HepG2 (cell line): ENCODE measurements around the gene SPAAR. TPM values are rescaled to one million over a fixed set of nuclear protein-coding genes. Genes with fewer than 3 reads are reported as not detected.

ENCODE experiments used
- BORCS8-MEF2B ChIP-seq: sonication (generic); formaldehyde crosslinking; IDR thresholded peaks from 2 replicates; pipeline ENCODE4 v1.8.0; 2022; ENCODE audit warnings: mild to moderate bottlenecking, missing genetic modification reagents
- ELF4 ChIP-seq: sonication (generic); formaldehyde crosslinking; IDR thresholded peaks from 2 replicates; pipeline ENCODE4 v1.5.0; 2020; ENCODE audit warnings: missing genetic modification reagents, mild to moderate bottlenecking, moderate library complexity, borderline replicate concordance
- FOSL2 ChIP-seq: sonication (generic); formaldehyde crosslinking; IDR thresholded peaks from 2 replicates; pipeline ENCODE4 v1.4.0; 2020; ENCODE audit warnings: missing genetic modification reagents
- GABPB1 ChIP-seq: IDR thresholded peaks from 2 replicates; pipeline ENCODE4 v1.6.1; 2016; ENCODE audit warnings: mild to moderate bottlenecking, missing genetic modification reagents, moderate library complexity, missing compliant biosample characterization
- HHEX ChIP-seq: IDR thresholded peaks from 2 replicates; pipeline ENCODE4 v1.6.1; 2016; ENCODE audit warnings: control low read depth
- KDM1A ChIP-seq: IDR thresholded peaks from 2 replicates; pipeline ENCODE4 v1.6.1; 2016; ENCODE audit warnings: missing compliant biosample characterization
- LRRFIP1 ChIP-seq: sonication (generic); formaldehyde crosslinking; conservative IDR thresholded peaks from 2 replicates; pipeline ENCODE4 v1.4.0; 2020; ENCODE audit warnings: missing genetic modification reagents
- PLSCR1 ChIP-seq: sonication (generic); formaldehyde crosslinking; IDR thresholded peaks from 2 replicates; pipeline ENCODE4 v1.5.0; 2020; ENCODE audit warnings: missing genetic modification reagents, mild to moderate bottlenecking, borderline replicate concordance
- RAD21 ChIP-seq: fragments of 450-650 bp; formaldehyde crosslinking; IDR thresholded peaks from 2 replicates; pipeline ENCODE4 v1.5.0; 2020; ENCODE audit warnings: mild to moderate bottlenecking
- SNAPC2 ChIP-seq: sonication (generic); formaldehyde crosslinking; IDR thresholded peaks from 2 replicates; pipeline ENCODE4 v1.8.1; 2022; ENCODE audit warnings: mild to moderate bottlenecking, missing genetic modification reagents
- SRF ChIP-seq: IDR thresholded peaks from 2 replicates; pipeline ENCODE4 v1.6.1; 2011; ENCODE audit warnings: mild to moderate bottlenecking, low read depth, low read length, moderate library complexity
- TBX3 ChIP-seq: fragments of 450-650 bp; IDR thresholded peaks from 2 replicates; pipeline ENCODE4 v1.6.1; 2017; ENCODE audit warnings: antibody characterized with exemption, mild to moderate bottlenecking, inconsistent platforms, borderline replicate concordance
- YEATS2 ChIP-seq: sonication (generic); formaldehyde crosslinking; IDR thresholded peaks from 2 replicates; pipeline ENCODE4 v1.4.0; 2020; ENCODE audit warnings: missing genetic modification reagents, borderline replicate concordance
- ZMYM3 ChIP-seq: sonication (generic); formaldehyde crosslinking; IDR thresholded peaks from 2 replicates; pipeline ENCODE4 v1.5.1; 2020; ENCODE audit warnings: mild to moderate bottlenecking, missing genetic modification reagents
- ZNF124 ChIP-seq: sonication (generic); formaldehyde crosslinking; IDR thresholded peaks from 2 replicates; pipeline ENCODE4 v1.4.0; 2020; ENCODE audit warnings: missing genetic modification reagents
- ZNF563 ChIP-seq: sonication (generic); formaldehyde crosslinking; IDR thresholded peaks from 2 replicates; pipeline ENCODE4 v1.8.0; 2022; ENCODE audit warnings: mild to moderate bottlenecking, moderate library complexity, missing genetic modification reagents
- ZNF672 ChIP-seq: sonication (generic); formaldehyde crosslinking; IDR thresholded peaks from 2 replicates; pipeline ENCODE4 v1.8.1; 2022; ENCODE audit warnings: missing genetic modification reagents
- ZNF709 ChIP-seq: sonication (generic); formaldehyde crosslinking; IDR thresholded peaks from 2 replicates; pipeline ENCODE4 v1.5.0; 2020; ENCODE audit warnings: mild to moderate bottlenecking, missing genetic modification reagents
- ZNF777 ChIP-seq: sonication (generic); formaldehyde crosslinking; IDR thresholded peaks from 2 replicates; pipeline ENCODE4 v1.4.0; 2020; ENCODE audit warnings: missing genetic modification reagents
- polyA plus RNA-seq, 8 experiments: library from polyadenylated mRNA; depleted of rRNA in 3 of 8; stranded (reverse) in 7 of 8; unstranded in 1 of 8; fragments of >200 nt; fragmentation: Illumina TruSeq in 4 of 8; extraction: Trizol in 4 of 8; gene quantifications; 2 replicates each; pipeline versions ENCODE4 v1.2.1 to v1.2.3, GENCODE V29; 2011 to 2016; ENCODE audit warnings: low read depth in 4 of 8, missing spikeins in 1 of 8, mixed read lengths in 1 of 8; ENCODE audit not compliant: insufficient read depth in 1 of 8
- total RNA-seq, 5 experiments: library from RNA; depleted of rRNA; stranded (reverse); fragments of >200 nt; fragmentation: Illumina TruSeq; extraction: Trizol; gene quantifications; 2 replicates each; pipeline ENCODE4 v1.2.3, GENCODE V29; 2016; ENCODE audit warnings: low read depth in 1 of 5
- TF ChIP-seq, protein P1 (sequence below): IDR thresholded peaks from 2 replicates; pipeline ENCODE4 v1.6.1; 2012; ENCODE audit warnings: low read length, improper control_type of control experiment

Gene SPAAR
- total and polyA plus RNA-seq, 2 of the 13 experiments (the other 11 are each of a cell fraction or from before 2014, with no cell fraction given) = 0.07 TPM; not detected in 1

- TF ChIP-seq PLSCR1 (CRISPR knock-in tag) (no peak), ZMYM3 (no peak), HHEX (CRISPR knock-in tag) (no peak), LRRFIP1 (CRISPR knock-in tag) (no peak), GABPB1 (CRISPR knock-in tag) (peak; percentile 89), ELF4 (peak; percentile 50; the same call in 1 of the 2 replicates), ZNF672 (no peak), ZNF709 (no peak), RAD21 (peak; percentile 45; the same call in 1 of the 2 replicates), ZNF563 (CRISPR knock-in tag) (no peak), SRF (no peak), SNAPC2 (no peak), ZNF124 (CRISPR knock-in tag) (0 out of 2 replicates have a peak, but pooled peaks have one; percentile 55), BORCS8-MEF2B (CRISPR knock-in tag) (no peak), ZNF777 (CRISPR knock-in tag) (no peak), YEATS2 (peak; percentile 63; the same call in 1 of the 2 replicates), FOSL2 (CRISPR knock-in tag) (0 out of 2 replicates have a peak, but pooled peaks have one; percentile 10), KDM1A (CRISPR knock-in tag) (no peak), TBX3 (no peak)
- TF ChIP-seq, protein P1, sequence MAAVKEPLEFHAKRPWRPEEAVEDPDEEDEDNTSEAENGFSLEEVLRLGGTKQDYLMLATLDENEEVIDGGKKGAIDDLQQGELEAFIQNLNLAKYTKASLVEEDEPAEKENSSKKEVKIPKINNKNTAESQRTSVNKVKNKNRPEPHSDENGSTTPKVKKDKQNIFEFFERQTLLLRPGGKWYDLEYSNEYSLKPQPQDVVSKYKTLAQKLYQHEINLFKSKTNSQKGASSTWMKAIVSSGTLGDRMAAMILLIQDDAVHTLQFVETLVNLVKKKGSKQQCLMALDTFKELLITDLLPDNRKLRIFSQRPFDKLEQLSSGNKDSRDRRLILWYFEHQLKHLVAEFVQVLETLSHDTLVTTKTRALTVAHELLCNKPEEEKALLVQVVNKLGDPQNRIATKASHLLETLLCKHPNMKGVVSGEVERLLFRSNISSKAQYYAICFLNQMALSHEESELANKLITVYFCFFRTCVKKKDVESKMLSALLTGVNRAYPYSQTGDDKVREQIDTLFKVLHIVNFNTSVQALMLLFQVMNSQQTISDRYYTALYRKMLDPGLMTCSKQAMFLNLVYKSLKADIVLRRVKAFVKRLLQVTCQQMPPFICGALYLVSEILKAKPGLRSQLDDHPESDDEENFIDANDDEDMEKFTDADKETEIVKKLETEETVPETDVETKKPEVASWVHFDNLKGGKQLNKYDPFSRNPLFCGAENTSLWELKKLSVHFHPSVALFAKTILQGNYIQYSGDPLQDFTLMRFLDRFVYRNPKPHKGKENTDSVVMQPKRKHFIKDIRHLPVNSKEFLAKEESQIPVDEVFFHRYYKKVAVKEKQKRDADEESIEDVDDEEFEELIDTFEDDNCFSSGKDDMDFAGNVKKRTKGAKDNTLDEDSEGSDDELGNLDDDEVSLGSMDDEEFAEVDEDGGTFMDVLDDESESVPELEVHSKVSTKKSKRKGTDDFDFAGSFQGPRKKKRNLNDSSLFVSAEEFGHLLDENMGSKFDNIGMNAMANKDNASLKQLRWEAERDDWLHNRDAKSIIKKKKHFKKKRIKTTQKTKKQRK = no peak
Measured at GRCh38 chr9:35945341-35946018, 36.2 kb downstream of the SPAAR start (continued).
